ENCODE results near the gene NBEAL1. TPM values are rescaled to one million over a fixed set of nuclear protein-coding genes. Genes with fewer than 3 reads are reported as not detected.

Gene NBEAL1
- total RNA-seq, 1 experiment from 2014 or later = 17.0 TPM

GRCh38 chr2:203177361-203177760 is 162.7 kb downstream of the NBEAL1 start:
- Histone ChIP-seq H3K9me2 (ENCODE audit: insufficient read depth) (no peaks in the 10 kb centered on the region), H3K4me2 (ENCODE audit: low read length) (no peak overlapping the region), H3K9me3 (ENCODE audit: control insufficient read depth in 1 of 2, insufficient read depth in 1 of 2, low read depth in 1 of 2, low read length in 2 of 2) (no peaks in the 10 kb centered on the region), H3K4me3 (replicated peaks in 1 of 2; ENCODE audit: low read depth in 1 of 2, low read length in 2 of 2) (no peak overlapping the region), H3K4me1 (ENCODE audit: control insufficient read depth in 1 of 2, insufficient read depth in 2 of 2, low read length in 2 of 2) (no peaks in the 10 kb centered on the region), H3K27me3 (ENCODE audit: insufficient read depth, low read length) (no peaks in the 10 kb centered on the region), H3K27ac (ENCODE audit: low read depth, low read length) (no peak overlapping the region), H3K79me2 (ENCODE audit: insufficient read depth, low read length) (no peaks in the 10 kb centered on the region), H3K36me3 (ENCODE audit: control insufficient read depth in 1 of 2, insufficient read depth in 2 of 2, low read length in 2 of 2) (no peaks in the 10 kb centered on the region), H3K9ac (ENCODE audit: low read length) (no peak overlapping the region), H2AFZ (ENCODE audit: low read depth, low read length, poor library complexity, severe bottlenecking) (no peak overlapping the region), H4K20me1 (ENCODE audit: insufficient read depth) (no peaks in the 10 kb centered on the region)
- ATAC-seq (no peak), DNase-seq (ENCODE audit: low read depth, low spot score) (no peak)
- intact Hi-C loops (cut with micrococcal nuclease) = no loop called here
- ChIA-PET RAD21 (ENCODE audit: low non-redundant PET in 1 of 2, low total read pairs in 2 of 2, uncharacterized antibody in 2 of 2, unreplicated experiment in 2 of 2) (interaction anchor here in 1 of 2 experiments (0.9 kb wide), 1 partner anchor 8 kb away, joined by 5 read pairs; no protein-coding TSS in a partner anchor), CTCF (no interaction called here), POLR2A (no interaction called here)
- TF ChIP-seq SRF (IDR thresholded peaks at IDR 0.05; ENCODE audit: low read depth) (no peak), ZFX (IDR thresholded peaks at IDR 0.05) (no peak), TCF7L2 (IDR thresholded peaks at IDR 0.05; ENCODE audit: borderline replicate concordance, extremely low read depth, insufficient read depth, insufficient read length) (no peak), EZH2 (IDR thresholded peaks at IDR 0.05) (no peak), YY1 (IDR thresholded peaks at IDR 0.05; ENCODE audit: extremely low read depth, insufficient replicate concordance, low read depth, low read length) (no peak), RAD21 (IDR thresholded peaks at IDR 0.05; ENCODE audit: low read depth) (no peak), REST (IDR thresholded peaks at IDR 0.05; ENCODE audit: low read depth) (no peak), JUND (IDR thresholded peaks at IDR 0.05) (no peak), ELF1 (IDR thresholded peaks at IDR 0.05; ENCODE audit: borderline replicate concordance, low read depth) (no peak), CBX3 (IDR thresholded peaks at IDR 0.05; ENCODE audit: low read depth) (no peak), POLR2A (IDR thresholded peaks at IDR 0.05; ENCODE audit: borderline replicate concordance, extremely low read depth, insufficient read depth, insufficient read length) (no peak), POLR2AphosphoS5 (IDR thresholded peaks at IDR 0.05; ENCODE audit: low read depth, low read length) (no peak), SP1 (IDR thresholded peaks at IDR 0.05; ENCODE audit: low read depth) (no peak), CEBPB (IDR thresholded peaks at IDR 0.05; ENCODE audit: low read depth) (no peak), SIN3A (IDR thresholded peaks at IDR 0.05; ENCODE audit: low read depth) (no peak), ZNF274 (IDR thresholded peaks at IDR 0.05; ENCODE audit: low read depth, low read length) (no peak), EGR1 (IDR thresholded peaks at IDR 0.05; ENCODE audit: low read depth) (no peak), EZH2phosphoT487 (IDR thresholded peaks at IDR 0.05; ENCODE audit: borderline replicate concordance) (no peak)
- no TSS peak for BruUV-seq (replicated peaks)

Data from HCT116 (cell line).